Middle frontal gyrus (tissue), 1 donor: ENCODE data around the gene TEKT1.
"Not testable (repeated sequence)": the region's sequence is repeated elsewhere in the genome, so short reads cannot be mapped to it uniquely, and the experiment has no call there.

Source experiments
- DNase-seq: peaks from one replicate; pipeline ENCODE4 v3.0.0-alpha.2; 2015; ENCODE audit warnings: low spot score; ENCODE audit errors: extremely low spot score

TEKT1 gene

DNA sequence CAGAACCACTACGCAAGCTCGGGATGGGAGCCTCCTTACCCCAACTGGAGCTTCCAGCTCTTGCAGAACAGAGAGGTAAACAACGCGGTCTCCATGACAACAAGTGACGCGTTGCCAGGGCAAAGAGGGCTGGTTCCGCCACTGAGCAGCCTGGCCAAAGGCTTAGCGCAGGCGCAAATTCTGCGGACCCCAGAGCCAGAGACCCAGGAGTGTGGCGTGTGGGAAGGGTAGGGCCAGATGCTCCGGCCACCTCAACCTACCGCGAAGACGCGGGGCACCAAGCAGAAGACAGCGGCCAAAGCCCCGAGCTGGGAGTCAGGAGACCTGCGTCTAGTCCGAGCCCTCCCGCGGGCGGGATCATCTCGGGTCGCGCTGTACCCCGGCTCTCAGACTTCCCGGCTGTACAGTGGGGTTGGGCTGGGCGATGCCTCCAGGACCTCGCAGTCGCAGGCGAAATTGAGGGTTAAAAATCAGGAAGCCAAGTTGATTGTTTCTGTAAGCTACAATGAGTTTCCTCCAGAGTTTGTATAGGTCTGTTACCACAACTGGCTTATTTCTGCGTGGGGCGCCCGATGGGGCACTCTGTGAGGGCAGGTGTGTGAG is at the start of gene TEKT1:
TSS of gene TEKT1 (minus strand) at position 69 of the 603 bp plus-strand sequence. CDS start 1,353 bp downstream, outside the sequence.
- peak; percentile 50 for DNase-seq

- DNase-seq, result not testable (repeated sequence)
Observed at GRCh38 chr17:6879221-6879975, 47.9 kb upstream of the TEKT1 start.

- not testable (repeated sequence) for DNase-seq
Observed at GRCh38 chr17:6875276-6875675, 43.7 kb upstream of the TEKT1 start.

GRCh38 chr17:6872936-6873335 is 41.4 kb upstream of the TEKT1 start:
- DNase-seq, result no peak

GRCh38 chr17:6870841-6871240 is 39.3 kb upstream of the TEKT1 start:
- DNase-seq, result no peak

DNA sequence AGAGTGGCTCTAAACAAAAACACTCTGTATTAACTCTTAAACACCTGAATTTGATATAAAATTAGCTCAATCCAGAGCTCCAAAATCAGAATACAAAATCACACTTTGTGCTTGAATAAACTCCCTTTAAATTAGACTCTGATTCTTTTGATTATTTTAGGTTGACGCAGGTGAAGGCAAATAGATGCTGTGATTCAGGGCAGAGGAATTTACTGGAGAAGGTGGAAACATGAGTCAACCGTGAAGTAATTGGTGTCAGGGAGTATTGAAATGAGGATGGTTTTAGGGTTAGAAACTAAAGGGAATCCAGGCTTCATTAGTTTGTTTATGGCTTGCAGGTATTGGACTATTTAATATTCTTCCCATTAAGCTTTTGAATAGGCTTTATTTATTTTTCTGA is 37.1 kb upstream of the TEKT1 start:
- DNase-seq, result no peak

DNA sequence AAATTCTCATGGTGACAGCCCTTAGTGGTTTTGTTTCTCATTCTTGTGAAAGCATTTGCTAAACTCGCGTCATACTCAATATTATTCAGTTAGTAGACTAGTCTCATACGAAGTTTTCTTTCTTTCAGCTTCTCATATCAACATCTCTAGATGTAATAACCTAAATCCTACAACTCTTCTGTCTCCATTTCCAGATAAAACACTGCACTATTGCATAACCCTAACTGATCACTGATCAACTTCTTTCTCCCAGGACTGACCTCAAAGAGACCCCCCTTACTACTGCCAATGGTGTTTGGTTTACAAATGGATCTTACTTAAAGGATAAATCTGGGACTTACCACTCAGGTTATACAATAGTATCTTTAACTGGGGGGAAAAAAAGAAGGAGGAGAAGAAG is 36.3 kb upstream of the TEKT1 start:
- DNase-seq, result no peak

GRCh38 chr17:6862825-6863224 is 31.3 kb upstream of the TEKT1 start:
- DNase-seq, result no peak

- DNase-seq, result no peak
Observed at GRCh38 chr17:6862122-6862521, 30.6 kb upstream of the TEKT1 start.

- no peak for DNase-seq
Observed at GRCh38 chr17:6857904-6858303, 26.4 kb upstream of the TEKT1 start.

GRCh38 chr17:6857336-6857735 is 25.8 kb upstream of the TEKT1 start:
- DNase-seq, result no peak

DNA sequence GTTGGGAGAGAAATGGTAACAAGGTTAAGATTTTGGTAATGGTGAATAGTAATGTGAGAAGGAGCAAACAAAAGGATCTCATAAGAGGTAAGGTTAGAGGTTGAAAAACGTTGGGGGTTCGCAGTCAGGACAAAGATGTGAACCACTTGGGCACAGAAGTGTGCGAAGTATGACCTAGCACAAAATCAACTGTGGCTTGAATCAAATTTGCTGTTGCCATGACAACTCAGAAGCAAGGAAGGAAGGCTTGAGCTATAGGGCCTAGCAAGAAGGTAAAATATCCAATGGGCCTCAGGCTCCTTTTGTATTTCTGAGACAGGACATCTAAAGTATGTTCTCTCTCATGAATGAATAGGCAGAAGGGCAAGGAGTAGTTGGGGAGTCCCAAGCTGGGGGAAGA is 24.5 kb upstream of the TEKT1 start:
- DNase-seq, result no peak

DNA sequence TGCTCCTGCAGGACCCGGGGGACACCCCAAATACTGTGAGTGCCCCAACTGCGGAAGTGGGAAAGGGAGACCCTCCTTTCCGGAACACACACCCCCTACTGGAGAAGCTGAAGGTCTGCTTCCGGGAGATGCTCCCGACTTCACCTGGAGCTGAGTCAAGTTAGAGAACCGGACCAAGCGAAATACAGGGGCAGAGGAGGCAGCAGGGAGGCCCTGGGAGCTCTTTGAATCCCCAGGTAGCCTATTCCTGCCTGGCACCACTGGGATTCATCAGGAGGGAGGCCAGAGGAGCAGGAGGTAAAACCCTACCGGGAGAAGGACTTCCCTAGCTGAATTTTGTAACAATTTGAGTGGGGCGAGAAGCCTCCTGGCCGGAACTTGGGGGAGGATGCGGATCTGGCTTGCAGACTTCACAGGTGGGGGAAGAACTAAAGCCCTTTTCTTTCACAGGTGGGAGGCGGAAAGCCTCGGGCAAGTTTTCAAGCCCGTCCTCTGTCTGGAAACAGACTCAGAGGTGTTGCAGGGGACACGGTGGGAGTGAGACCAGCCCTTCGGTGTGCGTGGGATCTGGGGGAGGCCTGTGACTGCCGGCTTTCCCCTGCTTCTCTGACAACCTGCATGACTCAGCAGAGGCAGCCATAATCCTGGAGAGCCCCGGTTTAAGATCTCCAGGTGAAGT is 22.4 kb upstream of the TEKT1 start:
- no peak for DNase-seq

DNA sequence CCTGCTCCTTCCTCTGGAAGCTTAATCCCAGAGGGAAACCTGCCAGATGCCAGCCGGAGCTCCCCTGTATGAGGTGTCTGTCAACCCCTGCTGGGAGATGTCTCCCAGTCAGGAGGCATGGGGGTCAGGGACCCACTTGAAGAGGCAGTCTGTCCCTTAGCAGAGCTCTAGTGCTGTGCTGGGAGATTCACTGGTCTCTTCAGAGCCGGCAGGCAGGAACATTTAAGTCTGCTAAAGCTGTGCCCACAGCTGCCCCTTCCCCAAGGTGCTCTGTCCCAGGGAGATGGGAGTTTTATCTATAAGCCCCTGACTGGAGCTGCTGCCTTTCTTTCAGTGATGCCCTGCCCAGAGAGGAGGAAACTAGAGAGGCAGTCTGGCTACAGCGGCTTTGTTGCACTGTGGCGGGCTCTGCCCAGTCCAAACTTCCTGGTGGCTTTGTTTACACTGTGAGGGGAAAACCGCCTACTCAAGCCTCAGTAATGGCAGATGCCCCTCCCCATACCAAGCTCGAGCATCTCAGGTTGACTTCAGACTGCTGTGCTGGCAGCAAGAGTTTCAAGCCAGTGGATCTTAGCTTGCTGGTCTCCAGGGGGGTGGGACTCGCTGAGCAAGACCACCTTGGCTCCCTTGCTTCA is 17.1 kb upstream of the TEKT1 start:
- not testable (repeated sequence) for DNase-seq

GRCh38 chr17:6846138-6846537 is 14.6 kb upstream of the TEKT1 start:
- DNase-seq, result not testable (repeated sequence)

DNA sequence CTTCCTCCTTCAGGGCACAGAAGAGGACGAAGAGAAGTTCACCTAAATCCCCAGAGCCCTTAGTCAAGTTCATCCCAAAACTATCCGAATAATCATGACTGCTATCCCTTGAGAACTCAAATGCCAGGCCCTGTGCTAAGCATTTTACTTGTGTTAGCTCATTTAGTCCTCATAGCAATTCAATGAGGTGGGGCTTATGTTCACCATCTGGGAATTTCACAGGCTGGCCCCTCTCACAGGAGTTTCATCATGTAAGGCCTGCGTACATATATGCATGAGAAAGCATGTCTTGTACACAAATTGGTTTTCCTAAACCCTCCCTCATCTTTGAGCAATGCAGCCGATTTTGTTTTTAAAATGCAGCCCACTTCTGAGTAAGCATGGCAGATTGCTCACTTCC is 12.9 kb upstream of the TEKT1 start:
- not testable (repeated sequence) for DNase-seq

- no peak for DNase-seq
Observed at GRCh38 chr17:6843241-6843880, 11.8 kb upstream of the TEKT1 start.

GRCh38 chr17:6841769-6842168 is 10.2 kb upstream of the TEKT1 start:
- DNase-seq, result not testable (repeated sequence)

- no peak for DNase-seq
Observed at GRCh38 chr17:6830383-6830986, 1.0 kb downstream of the TEKT1 start.

GRCh38 chr17:6823011-6823442 is 8.5 kb downstream of the TEKT1 start:
- no peak for DNase-seq

- no peak for DNase-seq
Observed at GRCh38 chr17:6818938-6819337, 12.6 kb downstream of the TEKT1 start.
